Measurements from ENCODE around the gene CERS3. TPM values are rescaled to one million over a fixed set of nuclear protein-coding genes. Genes with fewer than 3 reads are reported as not detected.

CERS3 gene
- total and polyA plus RNA-seq, 8 donors: 0.04 to 0.53 (median 0.15) TPM; not detected in 2

DNA sequence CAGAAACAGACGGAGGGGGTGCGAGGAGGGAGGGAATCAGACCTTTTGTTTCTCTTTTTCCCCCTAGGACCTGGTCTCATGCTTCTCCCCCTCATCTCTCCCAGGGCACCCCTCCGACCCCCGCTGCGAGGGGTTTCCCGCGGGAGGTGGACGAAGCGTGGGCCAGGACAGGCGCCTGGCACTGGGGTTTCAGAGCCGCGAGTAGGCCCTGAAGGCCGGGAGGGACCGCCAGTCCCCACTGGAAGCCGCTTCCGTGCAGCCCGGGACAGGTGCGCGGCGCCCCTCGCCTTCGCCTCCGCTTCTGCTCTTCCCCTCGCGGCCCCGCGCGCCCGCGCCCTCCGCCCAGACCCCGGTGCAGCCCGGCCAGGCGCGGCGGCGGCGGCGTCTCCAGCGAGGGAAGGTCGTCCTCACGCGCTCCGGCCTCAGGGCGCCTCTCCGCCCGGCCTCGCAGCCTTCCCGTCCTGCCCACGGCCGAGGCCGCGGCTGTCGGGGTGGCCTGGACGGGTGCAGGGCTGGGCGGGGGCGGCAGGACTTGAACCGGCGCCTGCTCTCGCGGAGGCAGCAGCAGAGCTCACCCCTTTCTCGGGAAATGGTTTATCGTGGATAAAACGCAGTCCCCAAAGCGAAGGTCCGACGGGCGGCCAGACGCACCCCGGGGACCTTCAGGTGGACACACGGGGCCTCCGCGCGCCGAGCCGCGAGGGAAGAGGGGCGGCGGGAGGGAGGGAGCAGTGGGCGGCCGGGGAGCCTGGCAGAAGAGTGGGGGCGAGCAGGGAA is 155.4 kb downstream of the CERS3 start:
- ATAC-seq: peak; percentile 44
- intact Hi-C loops (cut with DNase I): no loop called here
- H3K9me3 ChIP-seq: peaks cover 0 to 4% of the 10 kb centered on the region in 2 donors
- H3K4me3 ChIP-seq: peak overlapping the region; percentile 9 to 26
- peaks cover 0 to 7% of the 10 kb centered on the region in 2 donors for H3K4me1 ChIP-seq
- H3K27ac ChIP-seq: no peak overlapping the region
- TF ChIP-seq, protein P1, sequence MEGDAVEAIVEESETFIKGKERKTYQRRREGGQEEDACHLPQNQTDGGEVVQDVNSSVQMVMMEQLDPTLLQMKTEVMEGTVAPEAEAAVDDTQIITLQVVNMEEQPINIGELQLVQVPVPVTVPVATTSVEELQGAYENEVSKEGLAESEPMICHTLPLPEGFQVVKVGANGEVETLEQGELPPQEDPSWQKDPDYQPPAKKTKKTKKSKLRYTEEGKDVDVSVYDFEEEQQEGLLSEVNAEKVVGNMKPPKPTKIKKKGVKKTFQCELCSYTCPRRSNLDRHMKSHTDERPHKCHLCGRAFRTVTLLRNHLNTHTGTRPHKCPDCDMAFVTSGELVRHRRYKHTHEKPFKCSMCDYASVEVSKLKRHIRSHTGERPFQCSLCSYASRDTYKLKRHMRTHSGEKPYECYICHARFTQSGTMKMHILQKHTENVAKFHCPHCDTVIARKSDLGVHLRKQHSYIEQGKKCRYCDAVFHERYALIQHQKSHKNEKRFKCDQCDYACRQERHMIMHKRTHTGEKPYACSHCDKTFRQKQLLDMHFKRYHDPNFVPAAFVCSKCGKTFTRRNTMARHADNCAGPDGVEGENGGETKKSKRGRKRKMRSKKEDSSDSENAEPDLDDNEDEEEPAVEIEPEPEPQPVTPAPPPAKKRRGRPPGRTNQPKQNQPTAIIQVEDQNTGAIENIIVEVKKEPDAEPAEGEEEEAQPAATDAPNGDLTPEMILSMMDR (IDR thresholded peaks at IDR 0.05): no peak
- peak in 1 of 4 donors; percentile 66 for DNase-seq
- peaks cover 13 to 46% of the 10 kb centered on the region in 2 donors for H3K27me3 ChIP-seq
- H3K36me3 ChIP-seq: no peaks in the 10 kb centered on the region

DNA sequence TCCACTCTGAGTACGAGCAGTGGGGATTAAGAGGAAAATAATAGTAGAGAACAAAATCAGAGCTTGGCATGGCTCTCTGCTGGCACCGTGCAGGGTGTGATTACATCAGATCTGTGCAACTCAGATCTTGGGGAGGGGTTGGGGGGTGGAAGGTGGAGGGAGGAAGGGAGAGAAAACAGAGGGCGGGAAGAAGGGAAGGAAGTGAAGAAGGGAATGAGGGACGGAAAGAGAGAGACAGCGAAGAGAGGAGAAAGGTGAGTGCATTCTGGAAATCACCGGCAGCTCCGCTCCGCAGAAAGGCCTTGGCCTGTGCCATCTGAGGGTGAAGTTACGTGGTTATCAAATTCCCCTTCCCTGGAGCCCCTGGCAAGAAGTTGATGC is 156.0 kb downstream of the CERS3 start:
- no peaks in the 10 kb centered on the region for H3K36me3 ChIP-seq
- peaks cover 0 to 4% of the 10 kb centered on the region in 2 donors for H3K9me3 ChIP-seq
- DNase-seq (no peak), ATAC-seq (peak; percentile 23)
- no peak overlapping the region for H3K27ac ChIP-seq
- TF ChIP-seq, protein P1 (IDR thresholded peaks at IDR 0.05): no peak
- H3K4me3 ChIP-seq: peak overlapping the region; percentile 9 to 26
- peaks cover 0 to 7% of the 10 kb centered on the region in 2 donors for H3K4me1 ChIP-seq
- intact Hi-C loops (cut with DNase I): no loop called here
- peaks cover 13 to 46% of the 10 kb centered on the region in 2 donors for H3K27me3 ChIP-seq

DNA sequence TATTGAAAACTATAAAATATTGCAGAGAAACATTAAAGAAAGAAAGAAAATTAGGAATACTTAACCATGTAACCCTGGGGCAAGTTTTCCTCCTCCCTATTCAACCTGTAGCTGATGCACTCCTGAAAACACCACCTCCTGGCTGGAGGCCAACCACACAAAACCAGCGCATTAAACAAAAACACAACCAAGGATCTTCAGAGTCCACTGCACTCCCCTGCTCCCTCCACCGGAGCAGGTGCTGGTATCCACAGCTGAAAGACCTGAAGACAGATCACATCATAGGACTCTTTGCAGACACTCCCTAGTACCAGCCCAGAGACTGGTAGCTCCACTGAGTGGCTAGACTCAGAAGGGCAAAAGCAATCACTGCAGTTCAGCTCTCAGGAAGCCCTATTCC is 173.4 kb downstream of the CERS3 start:
- peaks cover 0 to 23% of the 10 kb centered on the region in 2 donors for H3K27me3 ChIP-seq
- peaks cover 0 to 12% of the 10 kb centered on the region in 2 donors for H3K4me1 ChIP-seq
- H3K27ac ChIP-seq: no peak overlapping the region
- ATAC-seq: no peak
- no peaks in the 10 kb centered on the region for H3K9me3 ChIP-seq
- no peaks in the 10 kb centered on the region for H3K36me3 ChIP-seq
- no peak overlapping the region for H3K4me3 ChIP-seq
- TF ChIP-seq, protein P1 (IDR thresholded peaks at IDR 0.05): no peak
- no peak for DNase-seq
- intact Hi-C loops (cut with DNase I): no loop called here

DNA sequence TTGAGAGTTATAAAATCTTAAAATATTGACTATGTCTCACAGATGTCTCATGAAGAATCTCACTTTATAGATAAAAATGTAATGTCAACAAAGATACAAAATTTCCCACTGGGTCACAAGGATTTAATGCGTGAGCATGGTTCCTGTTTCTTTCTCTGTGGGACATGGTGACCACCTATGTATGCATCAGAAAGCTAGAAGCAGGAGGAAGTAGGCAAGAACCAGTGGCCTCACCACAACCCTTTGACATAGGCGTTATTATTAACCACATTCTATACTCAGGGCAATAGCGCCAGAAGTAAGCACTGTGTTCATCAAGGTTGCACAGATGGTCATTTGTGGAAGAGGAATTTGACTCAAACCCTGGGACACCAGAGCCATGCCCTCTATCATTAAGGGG is 175.3 kb downstream of the CERS3 start:
- intact Hi-C loops (cut with DNase I): no loop called here
- TF ChIP-seq, protein P1 (IDR thresholded peaks at IDR 0.05): no peak

DNA sequence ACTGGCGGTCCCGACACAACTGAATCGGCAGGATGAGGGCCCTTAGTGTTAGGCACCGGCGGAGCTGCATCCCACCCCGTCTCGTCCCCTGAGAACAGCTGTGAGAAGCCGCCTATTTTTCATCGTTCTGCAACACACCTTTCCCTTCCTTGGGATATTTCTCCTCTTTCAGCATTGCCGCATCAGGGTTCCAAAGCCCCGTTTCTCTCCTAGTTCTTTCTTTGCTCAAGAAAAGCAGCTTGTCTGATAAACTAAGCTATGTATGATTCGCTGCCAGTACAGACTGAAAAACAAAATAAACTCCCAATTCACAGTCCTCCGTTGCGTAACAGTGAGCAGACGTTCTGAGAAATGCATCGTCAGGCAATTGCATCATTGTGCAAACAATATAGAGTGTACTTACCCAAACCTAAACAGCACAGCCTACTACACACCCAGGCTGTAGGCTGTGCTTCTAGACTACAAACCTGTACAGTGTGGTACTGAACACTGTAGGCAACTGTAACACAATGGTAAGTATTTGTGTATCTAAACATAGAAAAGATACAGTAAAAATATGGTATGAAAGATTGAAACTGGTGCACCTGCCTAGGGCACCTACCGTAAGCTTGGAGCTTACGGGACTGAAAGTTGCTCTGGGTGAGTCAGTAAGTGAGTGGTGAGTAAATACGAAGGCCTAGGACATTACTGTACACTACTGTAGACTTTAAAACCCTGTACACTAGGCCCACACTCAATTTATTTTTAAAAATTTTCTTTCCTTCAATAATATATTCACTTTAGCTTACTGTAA is 178.1 kb downstream of the CERS3 start:
- DNase-seq: peak in 2 of 4 donors; percentile 83 to 92
- TF ChIP-seq, protein P1 (IDR thresholded peaks at IDR 0.05): no peak
- Histone ChIP-seq H3K9me3 (no peaks in the 10 kb centered on the region), H3K27me3 (peaks cover 0 to 16% of the 10 kb centered on the region in 2 donors), H3K36me3 (no peaks in the 10 kb centered on the region), H3K4me3 (peak overlapping the region; percentile 62 to 68), H3K27ac (peak overlapping the region; percentile 91 to 92), H3K4me1 (peaks cover 0 to 21% of the 10 kb centered on the region in 2 donors)
- peak; percentile 83 for ATAC-seq
- intact Hi-C loops (cut with DNase I): no loop called here

More for the DNA sequence above, 175.3 kb downstream of the CERS3 start:
- DNase-seq (no peak), ATAC-seq (no peak)
- H3K27me3 ChIP-seq: peaks cover 0 to 23% of the 10 kb centered on the region in 2 donors
- no peak overlapping the region for H3K27ac ChIP-seq
- peaks cover 0 to 21% of the 10 kb centered on the region in 2 donors for H3K4me1 ChIP-seq
- no peak overlapping the region for H3K4me3 ChIP-seq
- no peaks in the 10 kb centered on the region for H3K36me3 ChIP-seq
- no peaks in the 10 kb centered on the region for H3K9me3 ChIP-seq

Measured in left lung (tissue), 10 donors.